IMR-90 (cell line): ENCODE results near the gene B4GALNT1. TPM values are rescaled to one million over a fixed set of nuclear protein-coding genes. Genes with fewer than 3 reads are reported as not detected.

Experiments used
- ATAC-seq: fragments of 200-7000 bp; cut with Tn5 transposase; 2 replicates; pipeline ENCODE4 v1.9.1; 2020; ENCODE audit warnings: low read depth, mild to moderate bottlenecking, moderate library complexity
- BruUV-seq: library from RNA; stranded (reverse); fragments of 400-500 nt; replicated peaks from 2 replicates; lab custom pipeline; 2021; lab: Mats Ljungman, UMichigan
- CTCF ChIA-PET: fragments of 300-600 bp; formaldehyde crosslinking; extraction: SDS; loops from one replicate; lab custom pipeline; 2021; ENCODE audit warnings: antibody characterized with exemption; lab: Yijun Ruan, JAX
- POLR2A ChIA-PET: fragments of 300-600 bp; sonication (Branson Sonifier 250); formaldehyde crosslinking; loops from one replicate; lab custom pipeline; 2022; ENCODE audit warnings: antibody characterized with exemption; ENCODE audit not compliant: unreplicated experiment; lab: Charles Lee
- DNase-seq: peaks from one replicate; pipeline ENCODE4 v3.0.0; 2013
- H2AFZ ChIP-seq: replicated peaks from 2 replicates; pipeline ENCODE3; 2013; ENCODE audit warnings: low read length, mild to moderate bottlenecking; ENCODE audit not compliant: poor library complexity
- H2AK5ac ChIP-seq: 2 replicates; pipeline ENCODE4 v1.6.1; 2013; ENCODE audit warnings: low read depth, low read length, inconsistent platforms
- H2AK9ac ChIP-seq: replicated peaks from 2 replicates; pipeline ENCODE3; 2013; ENCODE audit warnings: mild to moderate bottlenecking, low read depth, low read length, moderate library complexity; ENCODE audit not compliant: poor library complexity
- H2BK120ac ChIP-seq: 2 replicates; pipeline ENCODE4 v1.6.1; 2013; ENCODE audit warnings: low read depth, low read length, inconsistent platforms
- H2BK15ac ChIP-seq: 3 replicates; pipeline ENCODE4 v1.6.1; 2013; ENCODE audit warnings: low read depth, low read length, inconsistent platforms
- H2BK20ac ChIP-seq: 2 replicates; pipeline ENCODE4 v1.6.1; 2013; ENCODE audit warnings: low read depth, mild to moderate bottlenecking, inconsistent platforms, low read length, moderate library complexity
- H2BK5ac ChIP-seq: 2 replicates; pipeline ENCODE4 v1.6.1; 2013; ENCODE audit warnings: mild to moderate bottlenecking, low read depth, low read length, inconsistent platforms; ENCODE audit not compliant: poor library complexity, severe bottlenecking
- H3K14ac ChIP-seq: replicated peaks from 2 replicates; pipeline ENCODE4 v1.6.1; 2013; ENCODE audit warnings: low read depth, low read length, inconsistent platforms
- H3K18ac ChIP-seq: 2 replicates; pipeline ENCODE4 v1.6.1; 2013; ENCODE audit warnings: low read depth, low read length, control low read depth
- H3K23ac ChIP-seq: 2 replicates; pipeline ENCODE4 v1.6.1; 2013; ENCODE audit warnings: low read depth, low read length, inconsistent platforms
- H3K27ac ChIP-seq: 2 replicates; pipeline ENCODE4 v1.5.1; 2013; ENCODE audit warnings: mild to moderate bottlenecking, control low read depth, low read length; ENCODE audit not compliant: insufficient read depth
- H3K27me3 ChIP-seq: 2 replicates; pipeline ENCODE4 v1.6.1; 2013; ENCODE audit warnings: low read length; ENCODE audit not compliant: control insufficient read depth, insufficient read depth
- H3K36me3 ChIP-seq: 2 replicates; pipeline ENCODE4 v1.6.1; 2013; ENCODE audit warnings: low read length, mixed read lengths; ENCODE audit not compliant: control insufficient read depth, insufficient read depth
- H3K4ac ChIP-seq: 2 replicates; pipeline ENCODE4 v1.6.1; 2013; ENCODE audit warnings: low read depth, low read length, inconsistent platforms
- H3K4me1 ChIP-seq: 2 replicates; pipeline ENCODE4 v1.6.1; 2013; ENCODE audit warnings: low read length, mixed read lengths; ENCODE audit not compliant: control insufficient read depth, insufficient read depth
- H3K4me2 ChIP-seq: 2 replicates; pipeline ENCODE4 v1.6.1; 2013; ENCODE audit warnings: low read depth, mild to moderate bottlenecking, control low read depth, low read length, moderate library complexity
- H3K4me3 ChIP-seq: 2 replicates; pipeline ENCODE4 v1.5.1; 2013; ENCODE audit warnings: low read depth, mild to moderate bottlenecking, control low read depth, low read length, moderate library complexity; ENCODE audit not compliant: insufficient read depth
- H3K56ac ChIP-seq: 2 replicates; pipeline ENCODE4 v1.6.1; 2013; ENCODE audit warnings: low read length, inconsistent platforms; ENCODE audit not compliant: insufficient read depth; ENCODE audit errors: extremely low read depth
- H3K79me1 ChIP-seq, 2 experiments: 2 replicates each; pipeline ENCODE4 v1.6.1; 2013; ENCODE audit warnings: low read length in 2 of 2, inconsistent platforms in 1 of 2, low read depth in 1 of 2
- H3K9ac ChIP-seq: 2 replicates; pipeline ENCODE4 v1.6.1; 2013; ENCODE audit warnings: low read depth, low read length, control low read depth
- H3K9me1 ChIP-seq: 2 replicates; pipeline ENCODE4 v1.6.1; 2013; ENCODE audit warnings: low read length, inconsistent platforms; ENCODE audit not compliant: insufficient read depth
- H3K9me3 ChIP-seq: 2 replicates; pipeline ENCODE4 v1.6.1; 2013; ENCODE audit warnings: low read length; ENCODE audit not compliant: control insufficient read depth, insufficient read depth
- H4K20me1 ChIP-seq: 2 replicates; pipeline ENCODE4 v1.6.1; 2013; ENCODE audit warnings: low read length, inconsistent platforms; ENCODE audit not compliant: insufficient read depth
- H4K5ac ChIP-seq: 2 replicates; pipeline ENCODE4 v1.6.1; 2013; ENCODE audit warnings: mild to moderate bottlenecking, low read depth, low read length, control low read depth
- H4K8ac ChIP-seq, 2 experiments: 2 replicates each; pipeline ENCODE4 v1.6.1; 2013; ENCODE audit warnings: low read depth in 2 of 2, low read length in 2 of 2, control low read depth in 1 of 2, inconsistent platforms in 1 of 2
- H4K91ac ChIP-seq: 2 replicates; pipeline ENCODE4 v1.6.1; 2013; ENCODE audit warnings: low read depth, low read length, inconsistent platforms; ENCODE audit not compliant: insufficient read depth
- BHLHE40 ChIP-seq: fragments of 150-350 bp; IDR thresholded peaks from 2 replicates; pipeline ENCODE4 v1.6.1; 2016; ENCODE audit warnings: mild to moderate bottlenecking, low read depth, low read length
- CHD1 ChIP-seq: IDR thresholded peaks from 2 replicates; pipeline ENCODE4 v1.6.1; 2012; ENCODE audit warnings: low read depth, low read length, improper control_type of control experiment
- CTCF ChIP-seq: conservative IDR thresholded peaks from 2 replicates; pipeline ENCODE4 v1.5.1; 2012; ENCODE audit warnings: mild to moderate bottlenecking, low read depth, low read length, improper control_type of control experiment
- FOS ChIP-seq: fragments of 150-350 bp; IDR thresholded peaks from 2 replicates; pipeline ENCODE4 v1.6.1; 2016; ENCODE audit warnings: low read depth, low read length
- MAFK ChIP-seq: IDR thresholded peaks from 2 replicates; pipeline ENCODE4 v1.6.1; 2012; ENCODE audit warnings: low read depth, low read length, improper control_type of control experiment
- NFE2L2 ChIP-seq: fragments of 150-350 bp; IDR thresholded peaks from 2 replicates; pipeline ENCODE4 v1.6.1; 2016; ENCODE audit warnings: low read depth, mild to moderate bottlenecking, low read length
- RCOR1 ChIP-seq: IDR thresholded peaks from 2 replicates; pipeline ENCODE4 v1.6.1; 2012; ENCODE audit warnings: mild to moderate bottlenecking, low read length, improper control_type of control experiment; ENCODE audit not compliant: insufficient replicate concordance
- RFX5 ChIP-seq: IDR thresholded peaks from 2 replicates; pipeline ENCODE4 v1.8.0; 2012; ENCODE audit warnings: low read depth, mild to moderate bottlenecking, low read length, moderate library complexity
- SMC3 ChIP-seq: fragments of 150-350 bp; IDR thresholded peaks from 2 replicates; pipeline ENCODE4 v1.6.1; 2016; ENCODE audit warnings: low read depth, mild to moderate bottlenecking, antibody characterized with exemption, low read length, moderate library complexity
- WGBS, 2 experiments: methylation state at CpG; one replicate each; pipeline versions ENCODE4 v1.1.5 to v1.1.7; 2013; ENCODE audit warnings: missing lambda C conversion rate in 2 of 2; ENCODE audit not compliant: insufficient read length in 1 of 2; ENCODE audit errors: extremely low coverage in 2 of 2; 5-methylcytosine and 5-hydroxymethylcytosine counted together
- dilution Hi-C: fragments of 300-500 bp; cut with HindIII; formaldehyde crosslinking; loops from one replicate; pipeline ENCODE4 v1.14.3; 2018; ENCODE audit warnings: low sequenced_read_pairs; ENCODE audit not compliant: unreplicated experiment
- in situ Hi-C: fragments of 300-500 bp; cut with MboI; formaldehyde crosslinking; loops from 3 replicates; pipeline ENCODE4 v1.14.3; 2019; ENCODE audit warnings: low sequenced_read_pairs, inconsistent platforms, mixed read lengths
- intact Hi-C: fragments of 100-400 bp; cut with micrococcal nuclease; formaldehyde crosslinking; loops from 2 replicates; pipeline ENCODE4 v1.10.0; 2022
- polyA plus RNA-seq, 3 experiments: library from polyadenylated mRNA; depleted of rRNA; stranded (reverse); fragments of >200 nt; gene quantifications; 2 replicates each; pipeline ENCODE4 v1.2.3, GENCODE V29; 2012; ENCODE audit warnings: low replicate concordance in 1 of 3
- total RNA-seq: library from RNA; depleted of rRNA; stranded (reverse); fragments of >200 nt; gene quantifications from 2 replicates; pipeline ENCODE4 v1.2.3, GENCODE V29; 2012

The B4GALNT1 gene
- total and polyA plus RNA-seq, 2 of the 4 experiments (the other 2 are of a cell fraction): 0.18 to 0.62 TPM

DNA sequence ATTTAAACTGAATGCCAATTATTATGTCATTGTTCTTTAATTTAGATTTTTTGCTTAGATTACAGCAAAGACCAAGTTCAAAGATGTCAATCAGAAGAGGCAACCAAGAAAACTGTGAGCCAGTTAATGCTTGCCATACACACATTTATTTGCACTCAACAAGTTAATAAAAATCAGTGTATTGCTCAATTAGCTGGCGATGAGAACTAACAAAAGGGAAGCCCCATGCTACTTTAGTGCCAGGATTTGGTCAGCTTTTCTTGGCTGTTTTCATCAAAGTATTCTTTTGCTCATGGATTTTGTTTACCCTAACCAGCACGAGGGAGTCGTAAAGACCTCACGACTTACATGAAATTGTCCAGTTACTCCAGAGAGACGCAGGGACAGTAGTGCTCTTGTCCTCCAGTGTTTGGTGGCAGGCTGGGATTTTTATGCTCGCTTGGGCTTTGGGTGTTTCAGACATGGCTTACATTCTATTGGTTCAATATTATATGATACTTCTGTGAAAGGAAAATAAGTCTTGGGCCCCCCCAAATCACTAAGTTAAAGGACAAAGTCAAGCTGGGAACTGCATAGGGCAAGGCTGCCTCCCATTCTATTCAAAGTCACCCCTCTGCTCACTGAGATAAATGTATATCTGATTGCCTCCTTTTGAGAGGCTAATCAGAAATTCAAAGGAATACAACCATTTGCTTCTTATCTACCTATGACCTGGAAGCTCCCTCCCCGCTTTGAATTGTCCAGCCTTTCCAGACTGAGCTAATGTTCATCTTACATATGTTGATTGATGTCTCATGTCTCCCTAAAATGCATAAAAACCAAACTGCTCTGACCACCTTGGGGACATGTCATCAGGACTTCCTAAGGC, 7.4 kb upstream of the B4GALNT1 start:
- no peak for ATAC-seq
- intact Hi-C loops: no loop called here
- no peak overlapping the region for H2AFZ ChIP-seq

More for the DNA sequence above, 7.4 kb upstream of the B4GALNT1 start:
- Histone ChIP-seq H4K5ac (no peak overlapping the region), H3K56ac (no peak overlapping the region), H3K36me3 (no peaks in the 10 kb centered on the region), H3K27ac (no peak overlapping the region), H2AK5ac (no peak overlapping the region), H2BK15ac (no peak overlapping the region), H3K9me1 (no peaks in the 10 kb centered on the region), H3K9ac (no peak overlapping the region), H4K91ac (no peak overlapping the region), H4K20me1 (no peaks in the 10 kb centered on the region), H4K8ac (no peak overlapping the region), H3K18ac (no peak overlapping the region), H3K27me3 (peaks cover 25% of the 10 kb centered on the region), H3K79me1 (no peaks in the 10 kb centered on the region), H3K4me1 (no peaks in the 10 kb centered on the region), H3K4me3 (no peak overlapping the region), H2BK5ac (no peak overlapping the region), H2BK20ac (no peak overlapping the region), H3K4me2 (no peak overlapping the region), H3K14ac (no peak overlapping the region), H3K23ac (no peak overlapping the region), H3K9me3 (peaks cover 4% of the 10 kb centered on the region; the same call in 1 of the 2 replicates), H2BK120ac (no peak overlapping the region), H3K4ac (no peak overlapping the region), H2AK9ac (no peak overlapping the region)
- in situ Hi-C loops (no loop called here), dilution Hi-C loops (no loop called here)
- no peak for DNase-seq
- no TSS peak for BruUV-seq
- ChIA-PET CTCF (no interaction called here), POLR2A (interaction anchor here (0.6 kb wide), 1 partner anchor 55 kb away, joined by 3 read pairs; no protein-coding TSS in a partner anchor)
- WGBS, 2 experiments: 31% methylated on average over 4 of the region's 7 CpGs; no CpG with 5 or more reads in 1 of the 2 experiments
- no peak for TF ChIP-seq NFE2L2
- TF ChIP-seq RCOR1: no peak
- no peak for TF ChIP-seq CTCF
- no peak for TF ChIP-seq SMC3
- no peak for TF ChIP-seq MAFK
- TF ChIP-seq CHD1: no peak
- TF ChIP-seq BHLHE40: no peak
- TF ChIP-seq FOS: no peak
- no peak for TF ChIP-seq RFX5
